ENCODE data around the gene PCBP1.
"Not testable (repeated sequence)": the region's sequence is repeated elsewhere in the genome, so short reads cannot be mapped to it uniquely, and the experiment has no call there.

The PCBP1 gene

DNA sequence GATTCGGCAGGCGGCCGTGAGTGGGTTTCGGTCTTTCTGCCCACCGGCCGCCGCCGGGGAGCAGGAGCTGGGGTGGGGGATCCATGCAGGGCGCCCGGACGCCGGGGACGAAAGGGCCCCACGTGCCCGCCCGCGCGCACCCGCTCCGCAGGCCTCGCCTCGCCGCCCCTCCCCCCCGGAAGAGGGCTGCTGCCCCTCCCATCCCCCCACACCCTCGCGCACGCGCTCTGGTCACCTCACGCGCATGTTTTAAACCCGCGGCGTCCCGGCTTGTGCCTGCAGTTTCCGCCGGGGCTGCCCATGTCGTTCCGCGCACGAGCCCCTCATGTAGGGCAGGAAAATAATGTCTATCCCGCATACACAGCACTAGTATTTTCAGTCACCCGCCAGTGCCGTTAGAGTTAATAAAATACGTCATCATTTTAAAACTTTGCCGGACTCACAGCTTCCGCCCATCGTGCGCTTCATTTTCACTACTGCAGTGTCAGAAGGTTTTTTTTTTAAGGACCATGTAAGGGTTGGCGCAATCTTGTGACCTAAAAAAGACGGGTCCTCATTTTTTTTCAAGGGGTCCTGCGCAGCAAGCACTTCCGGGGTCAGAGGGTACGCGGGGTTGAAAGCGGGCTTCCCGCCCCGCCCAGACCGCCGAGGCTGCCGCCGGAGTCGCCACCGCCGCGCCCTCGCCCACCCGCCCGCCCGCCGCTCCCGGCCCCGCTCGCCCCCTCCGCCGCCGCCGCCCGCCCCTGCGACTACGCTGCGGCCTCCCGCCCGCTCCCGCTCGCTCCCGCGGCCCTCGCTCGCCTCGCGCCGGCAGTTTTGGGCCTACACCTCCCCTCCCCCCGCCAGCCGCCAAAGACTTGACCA, at the start of gene PCBP1:
Gene PCBP1, plus strand, starts transcription at position 640 of the 864 bp plus-strand sequence. CDS start 267 bp downstream, outside the sequence.
- peak; percentile 92 for DNase-seq

DNA sequence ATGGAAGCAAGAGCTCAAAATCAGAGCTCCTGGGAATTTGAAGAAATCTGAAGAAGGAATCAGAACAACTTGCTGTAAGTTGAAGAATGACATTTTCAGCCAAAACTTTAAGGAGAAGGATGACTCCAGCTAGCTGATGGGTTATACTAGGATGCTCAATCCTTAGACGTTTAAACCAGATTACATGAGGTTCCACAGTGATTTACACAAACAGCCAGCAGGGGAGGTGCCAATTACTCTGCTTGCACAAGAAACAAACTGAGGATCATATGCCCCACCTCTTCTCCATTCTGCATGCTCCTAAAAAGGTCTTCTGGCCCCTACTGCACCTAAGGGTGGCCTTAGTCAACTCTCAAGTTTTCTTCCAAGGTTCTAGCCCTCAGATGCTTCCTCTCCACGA, 47.9 kb upstream of the PCBP1 start:
- DNase-seq, result no peak

DNA sequence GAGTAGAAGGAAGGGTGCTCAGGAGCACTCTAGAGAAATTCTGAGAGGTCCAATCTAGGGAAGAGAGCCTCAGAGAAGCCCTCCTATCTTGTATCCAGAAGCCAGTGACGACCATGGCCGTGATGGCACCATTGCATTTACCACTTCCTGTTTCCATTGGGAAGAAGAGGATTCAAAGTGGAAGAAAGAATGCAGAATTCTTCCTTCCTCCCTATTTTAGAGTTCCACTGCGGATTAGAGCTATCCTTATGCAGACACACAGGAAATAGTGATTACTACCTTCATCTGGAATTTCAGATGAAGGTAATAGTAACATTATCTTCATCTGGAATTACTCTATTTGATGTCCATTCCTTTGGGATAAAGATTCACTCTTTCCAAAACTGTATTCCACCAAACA, 45.6 kb upstream of the PCBP1 start:
- DNase-seq, result no peak

DNA sequence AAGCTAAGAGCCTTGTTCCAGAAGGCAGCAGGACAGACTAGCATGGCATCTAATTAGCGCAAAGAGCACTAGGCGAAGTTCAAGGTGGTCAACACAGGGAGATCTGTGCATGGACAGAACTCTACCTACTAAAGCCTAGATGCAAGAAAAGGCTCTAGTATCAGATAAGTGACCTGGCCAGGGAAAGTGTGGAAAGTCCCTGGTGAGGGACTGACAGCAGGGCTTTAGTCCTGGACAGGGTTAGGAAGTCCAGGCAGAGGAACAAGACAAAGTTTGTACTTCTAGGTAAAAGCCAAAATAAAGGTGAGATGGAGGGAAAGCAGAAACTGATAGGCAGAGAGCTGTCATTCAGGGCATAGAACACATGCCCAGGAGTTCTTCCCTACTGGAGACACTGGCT, 45.0 kb upstream of the PCBP1 start:
- DNase-seq, result no peak

DNA sequence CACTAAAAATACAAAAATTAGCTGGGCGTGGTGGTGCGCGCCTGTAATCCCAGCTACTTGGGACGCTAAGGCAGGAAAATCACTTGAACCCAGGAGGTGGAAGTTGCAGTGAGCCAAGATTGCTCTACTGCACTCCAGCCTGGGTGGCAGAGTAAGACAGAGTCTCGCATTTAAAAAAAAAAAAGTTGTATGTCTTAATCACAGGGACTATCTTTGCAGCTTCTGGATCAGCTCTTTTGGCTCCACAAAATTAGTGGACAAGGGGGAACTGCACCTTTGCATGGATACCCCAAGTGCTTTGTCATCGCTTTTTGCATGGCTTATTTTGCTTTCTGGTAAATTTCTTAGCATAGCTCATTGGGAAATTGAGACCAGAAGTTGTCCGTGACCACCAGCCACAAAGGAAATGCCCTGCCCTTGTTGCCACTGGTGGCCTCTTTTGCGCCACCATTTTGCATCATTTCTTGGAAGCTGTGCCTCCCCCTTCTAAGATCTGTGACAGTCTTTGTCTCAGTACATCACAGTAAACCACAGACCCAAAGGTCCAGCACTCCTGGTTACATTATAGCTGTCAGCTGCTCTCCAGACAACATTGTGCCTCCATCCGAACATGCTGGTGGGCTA, 43.9 kb upstream of the PCBP1 start:
- no peak for DNase-seq

DNA sequence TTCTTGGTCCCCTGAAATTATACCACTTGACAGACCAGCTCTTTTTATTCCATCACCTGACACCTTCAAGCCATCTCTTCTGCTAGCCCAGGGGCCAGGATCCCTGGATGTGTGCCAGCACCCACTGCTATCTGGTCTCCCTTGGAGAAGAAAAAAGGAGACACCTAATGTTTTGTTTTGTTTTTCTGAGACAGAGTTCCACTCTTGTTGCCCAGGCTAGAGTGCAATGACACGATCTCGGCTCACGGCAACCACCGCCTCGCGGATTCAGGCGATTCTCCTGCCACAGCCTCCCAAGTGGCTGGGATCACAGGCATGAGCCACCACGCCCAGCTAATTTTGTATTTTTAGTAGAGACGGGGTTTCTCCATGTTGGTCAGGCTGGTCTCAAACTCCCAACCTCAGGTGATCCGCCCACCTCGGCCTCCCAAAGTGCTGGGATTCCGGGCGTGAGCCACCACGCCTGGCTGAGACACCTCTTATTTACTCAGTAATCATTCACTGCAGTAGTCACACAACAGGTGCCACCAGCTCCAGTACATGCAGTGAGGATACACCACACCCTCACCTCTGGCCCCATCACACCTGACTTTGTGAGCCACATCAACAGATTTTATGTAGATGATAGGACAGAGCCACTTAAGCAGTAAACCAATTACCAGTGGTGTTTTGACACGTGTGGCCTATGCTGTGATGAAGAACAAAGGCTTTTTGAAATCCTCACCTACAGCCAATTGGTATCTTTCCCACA, 42.8 kb upstream of the PCBP1 start:
- DNase-seq, result no peak

DNA sequence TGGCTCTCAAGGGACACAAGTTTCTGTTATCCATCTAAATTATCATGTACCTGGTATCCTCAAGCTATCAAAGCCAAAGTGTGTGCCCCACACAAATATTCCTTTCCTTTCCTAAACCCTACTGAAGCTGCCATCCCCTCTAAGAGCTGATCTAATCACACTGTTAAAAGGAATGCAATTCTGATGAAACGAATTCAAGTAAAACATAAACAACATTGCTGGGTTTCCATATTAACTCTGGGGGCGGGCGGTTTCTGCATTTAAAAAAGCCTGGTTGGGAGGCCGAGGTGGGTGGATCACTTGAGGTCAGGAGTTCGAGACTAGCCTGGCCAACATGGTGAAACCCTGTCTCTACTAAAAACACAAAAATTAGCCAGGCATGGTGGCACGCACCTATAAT, 41.9 kb upstream of the PCBP1 start:
- DNase-seq, result no peak

DNA sequence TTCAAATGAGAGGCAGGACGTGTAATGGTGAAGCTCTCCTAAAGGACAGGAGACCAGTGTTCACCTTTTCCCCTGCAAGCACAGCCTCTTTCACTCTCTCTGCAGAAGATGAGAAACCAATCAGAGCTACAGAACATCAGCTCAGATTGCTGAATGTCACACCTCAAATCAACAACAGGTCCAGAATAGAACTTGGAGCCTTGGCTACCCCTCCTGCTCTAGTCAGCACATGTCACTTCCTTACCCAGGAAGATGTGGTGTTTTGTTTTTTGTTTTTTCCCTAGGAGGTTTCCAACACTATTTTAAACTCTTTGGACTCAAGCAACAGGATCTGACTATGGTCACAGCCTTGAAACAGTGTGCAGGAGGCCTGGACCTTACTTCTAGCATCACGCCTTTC, 41.3 kb upstream of the PCBP1 start:
- no peak for DNase-seq

DNA sequence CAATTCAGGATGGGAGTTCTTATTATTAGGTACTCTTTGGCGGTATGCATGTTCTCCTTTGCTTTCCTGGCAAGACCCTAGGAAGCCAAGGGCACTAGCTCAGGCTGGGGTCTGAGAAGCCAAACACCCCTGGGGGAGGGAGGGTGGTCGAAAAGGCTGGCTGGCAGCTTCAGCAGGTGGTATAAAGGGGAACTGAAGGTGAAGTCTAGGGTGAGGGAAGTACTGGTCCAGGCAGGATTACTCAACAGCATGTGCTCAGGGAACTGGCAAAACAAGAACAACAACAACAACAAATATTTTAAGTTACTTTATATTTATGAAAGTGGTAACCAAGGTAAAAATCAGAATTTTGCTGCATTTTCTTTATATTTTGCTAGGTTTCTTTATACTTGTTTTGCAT, 40.7 kb upstream of the PCBP1 start:
- no peak for DNase-seq

DNA sequence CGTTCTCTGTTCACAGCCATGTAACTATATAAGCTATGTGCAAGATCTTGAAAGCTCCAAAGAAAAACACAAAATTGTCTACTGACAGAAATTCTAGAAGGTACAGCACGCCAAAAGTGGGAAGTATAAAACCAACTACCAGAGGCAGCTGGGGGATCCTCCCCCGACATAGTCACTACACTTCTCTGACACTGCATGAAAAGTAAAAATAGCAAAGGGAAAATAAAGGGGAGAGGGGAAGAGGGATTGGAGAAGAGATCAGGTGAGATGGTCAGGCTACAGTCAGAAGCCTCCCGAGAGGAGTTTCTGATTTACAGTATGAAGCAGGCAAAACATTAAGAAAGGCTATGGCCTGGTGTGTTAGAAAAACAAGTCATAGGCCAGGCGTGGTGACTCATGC, 39.8 kb upstream of the PCBP1 start:
- DNase-seq, result no peak

DNA sequence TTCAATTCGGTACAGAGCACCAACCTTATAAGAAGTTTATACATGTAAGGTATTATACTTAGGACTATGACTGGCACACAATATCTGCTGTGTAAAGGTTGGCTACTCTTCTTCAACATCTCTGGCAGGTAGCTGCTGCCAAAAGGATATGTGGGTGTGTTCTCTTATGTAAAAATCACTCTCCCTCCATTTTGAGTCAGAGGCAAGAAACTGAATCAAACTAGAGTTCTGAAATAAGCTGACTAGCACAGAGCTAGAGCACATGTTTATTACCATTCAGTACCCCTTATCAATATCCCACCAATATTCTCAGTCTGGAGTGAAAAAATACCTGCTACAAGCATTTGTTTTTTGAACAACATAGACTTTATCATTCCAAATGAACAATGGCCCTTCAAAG, 38.0 kb upstream of the PCBP1 start:
- no peak for DNase-seq

DNA sequence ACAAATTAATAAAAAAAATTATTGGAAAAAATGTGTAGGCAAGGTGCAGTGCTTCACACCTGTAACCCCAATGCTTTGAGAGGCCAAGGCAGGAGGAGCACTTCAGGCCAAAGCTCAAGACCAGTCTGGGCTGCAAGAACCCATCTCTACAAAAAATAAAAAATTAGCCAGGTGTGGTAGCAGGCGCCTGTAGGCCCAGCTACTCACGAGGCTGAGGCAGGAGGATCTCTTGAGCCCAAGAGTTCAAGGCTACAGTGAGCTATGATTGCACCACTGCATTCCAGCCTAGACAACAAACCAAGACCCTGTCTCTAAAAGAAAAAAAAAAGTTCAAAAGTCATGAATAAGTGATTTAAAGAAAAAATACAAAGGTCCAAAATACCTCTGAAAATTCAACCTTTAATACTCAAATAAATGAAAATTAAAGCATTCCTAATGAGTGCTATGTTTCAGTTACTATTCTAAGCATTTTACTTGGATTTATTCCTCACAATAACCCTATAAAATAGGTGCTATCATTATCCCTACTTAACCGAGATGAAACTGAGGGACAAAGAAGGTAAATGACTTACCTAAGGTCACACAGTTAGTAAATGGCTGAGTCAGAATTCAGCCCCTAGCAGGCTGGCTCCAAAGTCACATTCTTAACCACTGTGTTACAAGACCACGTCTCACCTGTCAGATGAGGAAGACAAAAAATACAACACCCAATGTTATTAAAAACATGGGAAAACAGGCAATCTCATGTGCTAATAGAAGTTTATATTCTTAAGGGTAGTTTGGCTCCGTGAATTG, 36.4 kb upstream of the PCBP1 start:
- DNase-seq, result no peak

DNA sequence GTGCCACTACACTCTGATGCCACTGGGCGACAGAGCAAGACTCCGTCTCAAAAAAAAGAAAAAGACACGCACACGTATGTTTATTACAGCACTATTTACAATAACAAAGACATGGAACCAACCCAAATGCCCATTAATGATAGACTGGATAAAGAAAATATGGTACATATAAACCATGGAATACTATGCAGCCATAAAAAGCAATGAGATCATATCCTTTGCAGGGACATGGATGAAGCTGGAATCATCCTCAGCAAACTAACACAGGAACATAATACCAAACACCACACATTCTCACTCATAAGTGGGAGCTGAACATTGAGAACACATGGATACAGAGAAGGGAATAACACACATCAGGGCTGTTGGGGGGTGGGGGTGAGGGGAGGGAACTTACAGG, 32.0 kb upstream of the PCBP1 start:
- not testable (repeated sequence) for DNase-seq

DNA sequence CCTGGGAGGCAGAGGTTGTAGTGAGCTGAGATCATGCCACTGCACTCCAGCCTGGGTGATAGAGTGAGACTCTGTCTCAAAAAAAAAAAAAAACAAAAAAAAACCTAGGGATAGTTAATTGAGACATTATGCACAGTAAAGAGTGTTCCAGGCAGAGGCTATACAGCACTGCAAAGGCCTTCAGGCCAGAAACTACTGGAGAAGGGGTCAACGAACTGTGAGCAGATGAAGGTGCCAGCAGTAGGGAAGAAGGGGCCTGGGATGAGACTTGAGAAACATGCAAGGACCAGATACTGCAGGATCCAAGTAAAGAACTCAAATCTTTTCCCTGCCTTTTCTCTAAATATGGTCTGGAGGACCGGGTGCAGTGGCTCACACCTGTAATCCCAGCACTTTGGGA, 26.0 kb upstream of the PCBP1 start:
- DNase-seq, result no peak

DNA sequence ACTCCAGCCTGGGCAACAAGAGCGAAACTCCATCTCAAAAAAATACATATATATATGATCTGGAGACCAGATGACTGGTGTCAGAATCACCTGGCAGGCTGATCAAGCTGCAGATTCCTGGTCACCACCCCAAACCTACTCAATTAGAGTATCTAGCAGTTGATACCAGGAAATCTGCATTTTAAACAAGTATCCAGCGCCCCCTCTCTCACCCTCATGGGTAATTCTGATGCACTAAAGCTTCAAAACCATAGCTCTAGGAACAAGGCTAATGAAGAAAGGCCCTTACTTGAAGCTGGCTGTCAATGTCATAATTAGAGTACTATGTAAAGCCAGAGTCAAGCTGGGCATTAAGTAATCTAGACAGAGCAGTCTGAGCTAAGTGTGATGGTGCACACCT, 25.0 kb upstream of the PCBP1 start:
- DNase-seq, result no peak

DNA sequence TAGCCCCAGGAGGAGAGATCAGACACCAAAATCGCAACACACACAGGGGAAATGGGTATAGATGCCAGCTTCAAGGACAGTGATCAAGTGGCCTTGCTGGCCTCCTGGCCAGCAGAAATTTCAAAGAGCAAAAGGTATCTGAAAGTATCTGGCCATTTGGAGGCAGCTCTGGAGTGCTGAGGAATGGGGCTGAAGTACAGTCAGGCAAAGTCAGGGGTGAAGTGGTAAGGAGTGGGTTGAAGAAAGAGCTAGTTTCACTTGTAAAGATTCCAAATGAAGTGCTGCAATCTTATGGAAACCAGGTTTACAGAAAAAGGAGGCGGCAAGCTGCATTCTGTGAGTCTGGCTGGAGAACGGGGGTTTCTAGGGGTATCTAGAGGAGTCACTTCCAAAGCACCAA, 19.2 kb upstream of the PCBP1 start:
- DNase-seq, result no peak

DNA sequence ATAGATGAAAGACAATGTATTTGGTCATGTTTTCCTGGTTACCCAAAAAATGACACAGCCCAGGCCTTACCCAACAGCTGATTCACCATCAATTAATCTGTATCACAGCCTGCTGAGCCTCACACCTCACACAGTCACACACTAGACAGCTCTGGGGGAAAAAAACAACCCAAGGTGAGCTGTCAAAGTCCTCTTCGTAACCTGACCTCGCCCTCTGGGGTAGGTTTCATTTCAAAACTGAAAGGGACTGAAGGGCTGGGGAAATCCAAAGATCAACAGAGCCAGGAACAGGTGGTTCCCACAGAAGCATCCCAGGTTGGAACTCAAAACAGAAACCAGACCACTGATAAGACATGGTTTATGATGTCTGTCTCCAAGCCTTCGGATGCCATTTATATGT, 18.2 kb upstream of the PCBP1 start:
- DNase-seq, result no peak

DNA sequence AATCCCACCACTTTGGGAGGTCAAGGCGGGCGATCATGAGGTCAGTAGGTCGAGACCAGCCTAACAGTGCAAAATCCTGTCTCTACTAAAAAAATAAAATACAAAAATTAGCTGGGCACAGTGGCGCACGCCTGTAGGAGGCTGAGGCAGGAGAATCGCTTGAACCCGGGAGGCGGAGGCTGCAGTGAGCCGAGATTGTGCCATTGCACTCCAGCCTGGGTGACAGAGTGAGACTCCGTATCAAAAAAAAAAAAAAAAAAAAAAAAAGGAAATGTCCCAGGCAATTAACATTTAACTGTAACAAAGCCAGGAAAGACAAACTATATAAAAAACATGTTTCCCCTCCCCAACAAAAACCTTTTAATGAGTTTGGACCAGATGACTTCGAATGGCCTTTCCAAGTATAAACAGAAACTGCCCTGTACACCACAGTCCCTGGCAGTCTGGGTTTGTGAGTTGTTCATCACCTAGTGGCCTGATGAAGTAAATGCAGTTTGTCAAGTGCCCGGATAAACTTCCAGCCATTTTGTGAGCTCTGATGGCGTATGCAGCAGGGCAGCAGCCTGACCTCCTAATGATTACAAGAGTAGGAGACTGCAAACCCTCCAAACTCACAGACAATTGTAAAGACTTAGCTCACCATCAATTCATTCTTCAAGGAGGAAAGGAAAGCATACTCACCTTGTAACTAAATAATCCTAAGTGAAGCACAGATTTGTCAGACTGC, 16.6 kb upstream of the PCBP1 start:
- DNase-seq, result peak; percentile 93

DNA sequence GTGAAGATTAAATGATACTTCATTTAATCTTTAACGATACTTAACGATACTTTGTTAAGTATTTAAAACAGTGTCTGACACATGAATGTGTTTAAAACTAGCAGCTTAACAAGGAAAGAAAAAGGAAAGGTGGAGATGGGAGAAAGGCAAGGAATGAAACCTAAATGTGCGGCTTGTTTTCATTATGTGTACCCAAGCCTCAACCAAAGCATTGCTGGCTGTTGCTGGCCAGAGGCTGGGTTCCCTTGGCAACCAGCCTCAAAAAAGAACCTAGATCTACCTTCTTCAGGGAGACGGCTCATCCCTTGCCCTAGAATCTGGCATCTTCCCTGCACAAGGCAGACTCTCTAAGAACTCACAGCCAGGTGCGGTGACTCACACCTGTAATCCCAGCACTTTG, 13.8 kb upstream of the PCBP1 start:
- DNase-seq, result no peak

DNA sequence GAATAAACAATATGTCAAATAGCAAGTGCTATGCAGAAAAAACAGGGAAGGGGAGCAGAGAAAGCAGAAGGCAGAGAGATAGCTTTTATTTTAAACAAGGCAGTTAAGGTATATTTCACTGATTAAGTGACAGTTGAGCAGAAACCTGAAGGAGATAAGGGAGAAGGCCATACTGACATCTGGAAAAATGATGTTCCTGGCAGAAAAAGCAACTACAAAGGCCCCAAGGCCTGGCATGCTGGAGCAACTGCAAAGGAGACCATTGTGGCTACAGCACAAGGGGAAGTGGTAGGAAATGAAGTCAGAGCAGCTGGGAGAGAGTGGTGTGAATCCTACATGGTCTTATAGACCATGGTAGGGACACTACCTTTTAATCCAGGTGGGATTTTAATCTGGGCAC, 8.9 kb upstream of the PCBP1 start:
- no peak for DNase-seq

DNA sequence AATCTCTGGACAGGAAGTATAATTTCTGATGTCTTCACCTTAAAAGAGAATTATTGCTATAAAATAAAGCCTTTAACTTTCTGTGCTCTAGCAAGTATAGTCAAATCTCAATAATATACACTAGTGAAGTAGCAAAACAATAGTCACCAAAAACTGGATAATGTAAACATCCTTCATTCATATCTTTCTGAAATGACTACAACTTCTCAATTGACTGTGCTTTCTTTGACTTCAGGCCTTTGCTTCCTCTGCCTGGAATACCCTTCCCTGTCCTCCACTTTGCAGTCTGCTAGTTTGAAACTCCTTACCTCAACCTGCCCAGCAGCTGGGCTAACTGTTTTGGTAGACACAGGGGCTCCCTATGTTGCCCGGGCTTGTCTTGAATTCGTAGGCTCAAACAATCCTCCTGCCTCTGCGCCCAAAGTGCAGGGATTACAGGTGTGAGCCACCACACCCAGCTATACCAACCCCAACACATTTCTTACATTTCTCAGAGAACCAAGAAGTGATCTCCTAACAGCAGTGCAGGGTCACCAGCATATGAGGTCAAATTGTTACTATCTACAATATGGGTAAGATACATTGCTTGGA, 6.6 kb upstream of the PCBP1 start:
- DNase-seq, result no peak

DNA sequence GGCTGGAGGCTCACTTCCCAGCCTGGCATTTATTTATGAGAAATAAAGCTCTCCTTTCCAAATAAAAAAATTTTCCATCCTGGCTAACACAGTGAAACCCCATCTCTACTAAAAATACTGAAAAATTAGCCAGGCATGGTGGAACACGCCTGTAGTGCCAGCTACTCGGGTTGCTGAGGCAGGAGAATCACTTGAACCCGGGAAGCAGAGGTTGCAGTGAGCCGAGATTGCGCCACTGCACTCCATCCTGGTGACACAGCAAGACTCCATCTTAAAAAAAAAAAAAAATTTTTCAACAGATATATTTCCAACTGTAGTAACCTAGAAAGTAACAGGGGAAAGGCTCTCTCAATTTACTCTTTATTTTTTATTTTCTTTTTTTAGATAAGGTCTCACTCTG, 6.1 kb upstream of the PCBP1 start:
- DNase-seq, result no peak

Data from NCI-H1694 treated with DMSO at 0.1 percent for 48 hours (cell line).